Fibroblast of the conjunctiva (primary cell): ENCODE data around the gene TNIP1.
A peak's percentile ranks its signal among the peaks of the same experiment; 100 is the strongest.

Experiments used
- DNase-seq: peaks from one replicate; pipeline ENCODE4 v3.0.0-alpha.2; 2010; ENCODE audit warnings: low read depth

The TNIP1 gene

DNA sequence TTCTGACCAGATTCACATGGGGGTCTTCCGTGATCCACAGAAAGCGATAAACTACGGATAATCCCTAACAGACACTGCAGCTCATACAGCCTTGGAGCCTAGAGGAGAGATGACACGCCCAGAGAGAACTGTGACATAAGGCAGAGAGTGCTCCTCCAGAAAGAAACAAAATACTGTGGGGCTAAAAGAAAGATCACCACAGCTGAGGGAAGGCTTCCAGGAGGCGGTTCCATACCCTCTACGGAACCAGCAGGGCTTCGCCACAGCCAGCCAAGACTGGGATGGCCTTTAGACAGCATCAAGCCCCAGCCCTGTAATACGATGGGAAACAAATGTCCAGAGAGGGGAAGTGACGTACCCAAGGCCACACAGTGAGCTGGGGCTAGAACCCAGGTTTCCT, 41.2 kb downstream of the TNIP1 start:
- DNase-seq: no peak

DNA sequence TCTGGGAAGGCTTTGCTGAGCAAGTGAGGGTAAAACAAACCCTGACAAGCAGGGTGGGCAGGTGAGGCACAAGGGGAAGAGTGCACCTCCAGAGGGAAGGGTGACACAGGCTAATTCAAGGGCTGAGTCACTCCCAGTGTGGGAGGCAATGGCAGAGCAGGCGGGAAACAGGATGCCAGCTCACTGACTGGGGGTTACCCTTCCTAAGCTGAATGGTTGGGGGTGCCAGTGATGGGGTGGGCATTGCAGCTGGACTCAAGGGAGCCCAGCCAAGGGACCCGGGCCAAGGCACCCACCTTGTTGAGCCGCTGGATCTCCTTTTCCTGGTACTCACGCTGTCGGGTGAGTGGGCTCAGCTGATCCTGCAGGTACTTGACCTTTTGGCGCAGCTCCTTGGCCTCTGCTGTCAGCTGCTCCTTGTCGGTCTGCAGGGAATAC, 42.0 kb downstream of the TNIP1 start:
- no peak for DNase-seq

DNA sequence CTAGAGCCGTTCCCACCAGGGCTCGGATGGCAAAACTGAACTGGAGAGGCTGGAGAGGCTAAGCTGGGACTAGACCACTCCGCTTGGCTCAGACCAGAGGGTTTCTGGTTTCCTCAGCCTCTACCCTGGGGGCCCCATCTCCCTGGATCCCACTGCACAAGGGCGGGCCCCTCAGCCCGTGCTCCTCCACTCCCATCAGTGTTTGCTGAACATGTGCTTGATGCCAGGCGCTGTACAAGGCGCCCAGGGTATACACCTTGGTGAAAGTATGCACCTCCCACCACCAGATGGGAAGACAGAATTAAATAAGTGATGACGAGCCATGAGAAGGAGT, 42.5 kb downstream of the TNIP1 start:
- DNase-seq: no peak

DNA sequence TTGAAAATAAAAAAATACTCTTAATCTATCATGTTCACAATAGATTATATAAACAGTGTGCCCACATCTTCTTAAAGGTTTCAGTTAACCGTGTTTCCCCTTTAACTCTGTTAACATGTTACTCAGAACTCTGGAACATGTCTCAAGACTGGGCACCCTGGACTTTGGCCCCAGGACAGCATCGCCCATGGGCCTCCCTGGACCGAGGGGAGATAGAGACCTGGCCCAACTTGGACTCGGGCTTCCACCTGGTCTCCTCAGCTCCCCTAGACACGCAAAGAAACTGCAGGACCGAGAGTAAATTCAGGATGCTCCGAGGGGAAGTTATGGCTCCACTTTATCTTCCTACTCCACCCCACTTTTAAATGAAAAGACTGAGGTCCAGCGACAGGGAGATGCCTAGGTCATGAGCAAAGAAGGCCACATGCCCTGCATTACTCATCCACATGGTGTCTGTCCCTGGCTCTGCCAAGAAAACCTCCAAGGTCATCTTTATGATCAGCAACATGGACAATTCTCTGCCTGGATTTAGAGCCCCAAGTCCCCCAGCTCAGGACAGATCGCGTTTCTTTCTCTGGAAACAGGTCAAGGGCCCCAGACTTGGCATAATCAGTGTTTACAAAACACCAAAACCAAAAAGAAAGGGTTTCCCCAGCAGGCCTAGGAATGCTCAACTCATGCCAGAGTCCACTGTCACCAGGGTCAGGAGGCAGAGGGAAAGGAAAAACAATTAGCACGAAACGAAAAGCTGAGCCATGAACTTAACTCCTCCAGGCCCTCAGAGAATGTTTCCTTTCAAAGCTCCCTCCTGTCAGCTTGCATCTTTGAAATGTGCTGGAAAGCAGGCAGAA, 43.0 kb downstream of the TNIP1 start:
- peak; percentile 27 for DNase-seq

DNA sequence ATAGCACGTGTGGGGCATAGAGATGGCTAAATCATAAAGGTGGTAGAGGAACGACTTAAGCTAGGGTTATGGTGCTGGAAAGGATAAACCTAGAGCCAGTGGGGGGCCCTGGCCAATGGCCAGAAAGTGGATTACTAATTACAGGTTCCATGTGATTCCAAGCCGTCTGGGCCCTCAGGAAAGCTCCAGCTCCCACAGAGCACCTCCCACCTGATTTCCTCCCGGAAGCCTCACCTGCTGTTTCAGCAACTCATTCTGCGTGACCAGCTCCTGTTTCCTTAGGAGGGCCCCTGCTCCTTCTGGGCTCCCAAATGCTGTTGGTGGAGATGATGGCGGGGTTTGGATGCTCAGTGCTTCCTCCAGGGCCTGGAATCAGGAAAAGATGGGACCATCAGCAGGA, 44.3 kb downstream of the TNIP1 start:
- DNase-seq: no peak

DNA sequence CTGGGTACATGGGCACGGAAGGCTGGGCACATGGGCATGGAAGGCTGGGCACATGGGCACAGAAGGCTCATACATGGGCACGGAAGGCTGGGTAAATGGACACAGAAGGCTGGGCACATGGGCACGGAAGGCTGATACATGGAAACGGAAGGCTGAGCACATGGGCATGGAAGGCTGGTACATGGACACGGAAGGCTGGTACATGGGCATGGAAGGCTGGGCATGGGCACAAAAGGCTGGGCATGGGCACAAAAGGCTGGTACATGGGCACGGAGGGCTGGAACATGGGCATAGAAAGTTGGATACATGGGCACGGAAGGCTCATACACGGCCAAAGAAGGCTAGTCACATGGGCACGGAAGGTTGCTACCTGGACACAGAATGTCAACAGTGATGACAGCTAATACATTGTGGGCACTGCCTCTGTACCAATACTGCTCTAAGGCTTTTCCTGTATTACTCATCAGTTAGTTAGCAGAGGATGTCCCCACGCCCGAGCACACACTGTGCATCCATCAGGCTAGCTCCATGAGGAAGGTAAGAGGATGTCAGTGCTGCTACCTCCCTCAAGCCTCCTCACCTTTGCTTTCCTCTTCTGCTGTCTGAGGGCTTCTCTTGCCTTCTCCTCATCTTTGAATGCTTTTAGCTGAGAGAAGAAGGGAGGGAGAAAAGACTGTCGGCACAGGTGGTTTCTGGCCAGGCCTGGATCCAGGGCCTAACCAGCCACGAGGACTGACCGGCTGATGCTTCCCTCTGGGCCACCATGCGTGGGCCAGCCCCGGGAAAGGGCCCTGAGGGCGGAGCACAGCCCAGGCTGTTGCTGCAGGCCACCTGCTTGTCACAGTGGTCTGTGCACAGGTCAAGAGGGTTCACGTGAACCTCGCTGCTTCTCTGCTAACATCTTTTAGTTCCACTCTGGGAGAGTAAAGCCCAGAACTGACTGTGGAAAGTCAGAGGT, 46.1 kb downstream of the TNIP1 start:
- no peak for DNase-seq

DNA sequence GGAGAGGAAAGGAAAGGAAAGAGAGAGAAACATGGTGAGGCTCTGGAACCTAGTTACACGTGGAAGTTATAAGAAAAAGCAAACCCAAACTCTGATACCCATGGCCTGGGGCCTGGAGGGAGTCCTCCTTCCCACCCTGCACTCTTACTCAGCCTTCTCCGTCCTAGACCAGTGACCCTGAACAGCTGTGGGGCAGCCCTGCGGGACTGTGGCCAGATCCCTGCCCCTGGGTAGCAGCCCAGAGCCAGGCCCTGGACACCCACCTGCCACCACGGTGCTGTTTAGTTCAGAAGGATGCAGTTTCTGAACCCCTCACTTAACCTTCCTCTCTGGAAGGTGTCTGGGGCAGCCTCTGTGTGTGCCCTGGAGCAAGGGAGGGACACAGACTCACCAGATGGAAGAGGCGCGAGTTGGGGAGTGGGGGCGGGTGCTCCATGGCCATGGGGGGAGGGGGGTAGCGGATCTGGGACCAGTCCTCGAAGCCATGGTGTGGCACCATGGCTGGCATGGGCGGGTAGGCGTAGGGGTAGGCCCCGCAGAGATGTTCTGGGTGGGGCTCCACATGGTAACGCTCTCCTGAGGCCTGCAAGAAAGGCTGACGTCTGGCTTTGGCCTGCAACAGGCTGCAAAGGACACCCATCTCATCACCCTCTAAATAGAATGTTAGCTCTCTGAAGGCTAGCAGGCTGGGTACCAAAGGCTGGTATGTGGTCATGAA, 47.5 kb downstream of the TNIP1 start:
- no peak for DNase-seq

DNA sequence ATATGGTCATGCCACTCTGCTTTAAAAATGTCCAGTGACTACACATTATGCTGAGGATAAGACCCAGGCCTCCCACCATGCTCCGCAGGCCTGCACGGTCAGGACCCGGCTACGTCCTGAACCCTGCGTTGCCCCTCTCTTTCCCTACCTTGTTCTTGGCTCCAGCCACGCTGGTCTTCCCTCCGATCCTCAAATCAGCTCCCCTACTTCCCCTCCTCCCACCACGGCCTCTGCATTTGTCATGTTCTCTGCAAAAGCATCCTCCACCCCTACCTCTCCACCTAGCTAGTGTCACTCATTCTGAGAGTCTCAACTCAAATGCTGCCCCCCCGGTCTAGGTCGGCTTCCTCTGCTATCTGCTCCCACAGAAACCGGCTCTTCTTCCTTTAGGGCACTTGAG, 49.3 kb downstream of the TNIP1 start:
- no peak for DNase-seq

DNA sequence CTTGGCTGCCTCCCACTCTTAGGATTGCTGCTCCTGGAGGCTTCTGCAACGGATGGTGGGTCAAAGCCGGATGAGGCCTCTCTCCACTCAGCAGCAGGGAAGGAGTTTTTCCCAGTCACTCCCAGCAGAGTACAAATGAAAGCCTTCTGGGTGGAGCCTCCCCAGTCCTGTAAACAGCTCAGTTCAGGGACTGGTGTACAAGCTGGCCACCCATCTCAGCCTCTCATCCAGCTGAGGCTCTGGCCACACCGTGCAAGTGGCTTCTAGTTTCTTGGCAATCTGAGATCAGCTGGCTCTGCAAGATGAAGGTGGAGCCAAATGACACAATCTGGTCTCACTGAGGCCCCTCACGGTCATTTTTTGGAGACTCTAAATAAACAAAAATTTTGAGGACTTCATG, 50.5 kb downstream of the TNIP1 start:
- DNase-seq: no peak

DNA sequence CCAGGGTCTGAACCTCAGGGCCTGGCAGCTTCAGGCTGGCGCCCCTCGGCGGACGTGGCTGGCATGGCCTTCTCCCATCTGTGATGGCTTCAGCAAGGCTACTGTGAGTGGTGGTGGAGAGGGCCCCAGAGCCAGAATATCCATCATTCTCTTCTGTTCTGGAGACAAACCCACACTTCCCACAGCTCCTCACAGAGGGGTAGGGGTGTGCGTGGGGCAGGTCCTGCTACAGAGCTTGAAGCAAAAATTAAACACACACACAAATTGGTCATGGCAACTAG, 50.8 kb downstream of the TNIP1 start:
- DNase-seq: no peak

DNA sequence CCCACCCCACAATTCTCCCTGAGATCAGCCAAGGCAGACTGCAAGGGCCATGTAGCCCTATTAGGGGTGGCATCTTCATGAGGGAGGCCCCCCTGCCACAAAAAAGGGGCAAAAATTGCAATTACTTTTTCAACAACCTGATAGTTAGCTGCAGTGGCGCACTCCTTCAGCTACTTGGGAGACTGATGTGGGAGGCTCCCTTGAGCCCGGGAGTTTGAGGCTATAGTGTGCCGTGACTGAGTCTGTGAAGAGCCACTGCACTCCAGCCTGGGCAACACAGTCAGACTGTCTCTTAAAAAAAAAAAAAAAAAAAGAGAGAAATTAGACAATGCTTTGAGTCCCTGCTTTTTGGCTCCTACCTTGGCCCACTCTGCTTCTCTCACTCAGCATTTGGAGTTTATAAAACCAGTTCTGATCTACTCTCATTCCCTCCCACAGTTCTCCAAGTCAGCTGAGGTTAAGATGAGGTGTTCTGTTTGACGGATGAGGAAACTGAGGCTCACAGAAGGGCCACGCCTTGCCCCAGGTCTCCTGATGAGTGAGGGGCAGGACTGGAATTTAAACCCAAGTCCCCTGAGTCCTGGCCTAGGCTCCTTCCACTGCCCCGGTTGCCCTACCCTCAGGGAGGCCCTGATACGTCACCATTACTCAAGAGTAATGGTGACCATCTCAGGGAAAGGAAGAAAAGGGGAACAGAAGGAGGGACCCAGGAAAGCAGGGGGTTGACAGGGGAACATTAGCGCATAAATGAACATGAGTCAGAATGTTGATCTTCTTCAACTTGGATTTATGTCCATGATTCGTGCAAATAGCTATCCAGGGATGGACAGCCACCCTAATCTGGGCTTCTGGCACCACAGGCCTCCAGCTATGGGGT, 51.4 kb downstream of the TNIP1 start:
- DNase-seq: no peak

DNA sequence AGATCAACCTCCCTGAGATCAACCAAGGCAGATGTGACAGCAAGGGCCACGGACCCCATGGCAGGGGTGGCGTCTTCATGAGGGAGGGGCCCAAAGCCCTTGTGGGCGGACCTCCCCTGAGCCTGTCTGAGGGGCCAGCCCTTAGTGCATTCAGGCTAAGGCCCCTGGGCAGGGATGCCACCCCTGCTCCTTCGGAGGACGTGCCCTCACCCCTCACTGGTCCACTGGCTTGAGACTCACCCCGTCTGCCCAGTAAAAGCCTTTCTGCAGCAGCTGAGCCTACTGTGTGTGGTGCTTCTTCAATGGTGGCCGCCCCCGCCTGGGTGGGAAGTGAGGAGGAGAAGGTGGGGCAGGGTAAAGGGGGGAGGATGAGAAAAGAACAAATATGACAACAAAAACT, 52.1 kb downstream of the TNIP1 start:
- no peak for DNase-seq

DNA sequence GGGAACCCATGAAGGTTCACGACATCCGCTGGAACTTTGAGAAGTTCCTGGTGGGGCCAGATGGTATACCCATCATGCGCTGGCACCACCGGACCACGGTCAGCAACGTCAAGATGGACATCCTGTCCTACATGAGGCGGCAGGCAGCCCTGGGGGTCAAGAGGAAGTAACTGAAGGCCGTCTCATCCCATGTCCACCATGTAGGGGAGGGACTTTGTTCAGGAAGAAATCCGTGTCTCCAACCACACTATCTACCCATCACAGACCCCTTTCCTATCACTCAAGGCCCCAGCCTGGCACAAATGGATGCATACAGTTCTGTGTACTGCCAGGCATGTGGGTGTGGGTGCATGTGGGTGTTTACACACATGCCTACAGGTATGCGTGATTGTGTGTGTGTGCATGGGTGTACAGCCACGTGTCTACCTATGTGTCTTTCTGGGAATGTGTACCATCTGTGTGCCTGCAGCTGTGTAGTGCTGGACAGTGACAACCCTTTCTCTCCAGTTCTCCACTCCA, 52.8 kb downstream of the TNIP1 start:
- DNase-seq: no peak

DNA sequence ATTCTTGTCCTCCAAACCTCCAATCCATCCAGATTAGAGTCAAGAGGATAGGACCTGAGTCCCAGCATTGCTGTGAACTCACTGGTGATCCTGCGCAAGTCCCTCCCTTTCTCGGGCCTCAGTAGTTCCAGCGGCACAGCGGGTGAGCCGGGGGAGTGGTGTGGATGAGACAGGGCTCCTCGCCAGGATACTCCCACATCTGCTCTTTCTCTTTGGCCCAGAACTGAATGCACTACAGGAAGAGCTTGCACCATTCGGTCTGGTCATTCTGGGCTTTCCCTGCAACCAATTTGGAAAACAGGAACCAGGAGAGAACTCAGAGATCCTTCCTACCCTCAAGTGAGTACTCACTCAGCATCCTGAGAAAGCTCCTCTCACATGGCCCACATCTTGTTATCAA, 54.2 kb downstream of the TNIP1 start:
- no peak for DNase-seq

DNA sequence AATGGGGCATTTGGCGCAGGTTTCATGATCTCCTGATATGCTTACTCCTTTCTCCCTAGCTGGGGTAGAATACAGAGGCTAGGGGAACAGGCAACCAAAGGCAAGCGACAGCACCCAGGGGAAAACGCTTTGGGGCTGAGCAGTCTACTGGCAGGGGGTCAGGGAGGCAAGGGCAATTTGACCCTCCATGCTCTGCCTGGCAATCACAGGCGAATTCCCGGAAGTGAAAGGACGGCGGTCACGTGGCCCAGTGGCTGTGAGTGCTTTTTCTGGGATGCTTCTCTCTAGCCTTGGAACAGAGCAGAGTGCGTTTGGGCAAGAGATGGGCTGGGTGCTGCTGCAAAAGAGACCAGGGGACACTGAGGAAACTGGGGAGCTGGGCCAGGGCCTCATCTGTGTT, 54.7 kb downstream of the TNIP1 start:
- DNase-seq: no peak

DNA sequence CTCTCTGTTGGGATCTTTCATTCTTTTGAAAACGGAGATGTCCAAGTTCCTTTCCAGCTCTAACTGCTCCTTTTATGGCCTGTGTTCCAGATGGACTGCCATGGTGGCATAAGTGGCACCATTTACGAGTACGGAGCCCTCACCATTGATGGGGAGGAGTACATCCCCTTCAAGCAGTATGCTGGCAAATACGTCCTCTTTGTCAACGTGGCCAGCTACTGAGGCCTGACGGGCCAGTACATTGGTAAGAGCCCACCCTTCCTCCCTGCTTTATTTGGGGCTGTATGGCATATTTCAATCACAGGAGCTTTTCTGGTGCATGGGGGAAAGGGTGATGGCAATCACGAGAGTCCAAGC, 55.6 kb downstream of the TNIP1 start:
- DNase-seq: no peak

DNA sequence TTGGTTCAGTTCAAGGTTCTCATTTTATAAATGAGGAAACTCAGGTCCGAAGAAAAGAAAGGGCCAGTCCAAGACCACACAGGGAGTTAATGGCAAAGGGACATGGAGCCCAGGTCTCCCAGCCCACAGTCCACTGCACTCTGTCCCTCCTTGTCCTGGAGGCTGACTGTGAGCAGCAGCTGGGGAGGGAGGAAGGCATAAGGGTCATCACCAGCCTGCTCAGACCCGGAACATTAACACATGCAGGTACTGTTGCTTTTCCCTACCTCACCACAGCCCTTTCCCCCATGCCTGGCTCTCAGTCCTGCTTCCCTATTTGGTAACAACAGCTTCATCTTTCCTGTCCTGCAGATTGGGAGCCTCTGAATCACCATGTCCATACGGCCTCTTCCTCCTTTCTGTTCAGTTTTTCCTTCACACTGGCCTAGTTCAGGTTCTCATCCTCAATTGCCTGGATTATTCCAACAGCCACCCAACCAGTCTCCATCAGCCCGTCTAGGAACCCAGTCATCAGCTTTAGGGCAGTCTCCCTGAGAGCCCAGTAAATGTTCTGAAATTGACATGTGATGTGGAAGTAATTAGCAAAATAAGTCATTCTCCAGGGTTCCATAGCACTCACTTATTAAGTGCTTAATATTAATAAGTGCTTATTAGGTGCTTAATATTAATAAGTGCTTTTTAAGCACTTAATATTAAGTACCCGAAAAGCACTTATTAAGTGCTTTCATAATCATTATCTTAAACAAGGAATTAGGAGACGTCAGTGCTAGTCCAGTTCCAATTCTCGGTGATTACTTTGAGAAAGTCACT, 56.2 kb downstream of the TNIP1 start:
- no peak for DNase-seq

DNA sequence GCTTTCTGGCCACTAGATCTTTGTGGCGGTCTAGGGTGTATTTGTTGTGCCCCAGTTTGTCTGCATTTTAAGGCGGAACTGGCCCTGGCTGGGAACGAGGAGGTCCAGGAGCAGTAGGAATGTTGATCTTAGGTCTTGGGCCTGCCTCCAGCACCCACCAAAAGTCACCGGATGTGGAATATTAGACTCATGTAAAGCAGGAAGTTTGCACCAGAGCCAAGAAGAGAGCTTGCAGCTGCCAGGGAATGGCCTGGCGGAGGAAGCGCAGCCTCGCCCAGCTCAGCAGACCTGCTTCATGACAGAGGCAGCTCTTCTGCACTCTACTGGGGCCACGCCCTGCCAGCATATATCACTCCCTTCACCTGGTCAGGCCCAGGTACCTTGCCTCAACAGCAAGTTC, 57.2 kb downstream of the TNIP1 start:
- DNase-seq: no peak

DNA sequence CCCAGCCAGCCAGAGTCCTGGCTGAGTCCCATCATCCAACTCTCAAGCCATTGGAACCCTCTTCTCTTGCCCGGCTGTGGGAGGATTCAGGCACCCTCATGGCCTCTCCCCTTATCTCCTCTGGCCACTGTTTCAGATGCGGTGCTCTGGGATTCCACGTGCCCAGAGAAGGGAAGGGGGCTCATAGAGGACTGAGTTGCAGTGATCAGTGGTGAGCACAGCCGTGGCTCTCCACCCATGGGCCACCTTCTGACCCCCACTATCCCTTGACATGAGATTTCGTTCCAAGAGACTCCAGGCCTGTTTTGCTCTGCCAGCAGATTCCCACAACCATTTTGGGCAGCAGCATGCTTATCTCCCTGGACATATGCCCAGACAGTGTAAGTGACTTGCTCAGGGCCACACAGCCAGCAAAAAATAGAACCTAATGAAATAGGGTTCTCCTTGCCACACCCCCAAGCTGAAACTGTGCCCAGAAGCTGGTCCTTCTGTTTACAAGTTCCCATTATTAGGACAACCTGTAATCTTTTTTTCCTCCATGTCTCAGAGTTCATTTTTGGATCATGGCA, 57.7 kb downstream of the TNIP1 start:
- no peak for DNase-seq

DNA sequence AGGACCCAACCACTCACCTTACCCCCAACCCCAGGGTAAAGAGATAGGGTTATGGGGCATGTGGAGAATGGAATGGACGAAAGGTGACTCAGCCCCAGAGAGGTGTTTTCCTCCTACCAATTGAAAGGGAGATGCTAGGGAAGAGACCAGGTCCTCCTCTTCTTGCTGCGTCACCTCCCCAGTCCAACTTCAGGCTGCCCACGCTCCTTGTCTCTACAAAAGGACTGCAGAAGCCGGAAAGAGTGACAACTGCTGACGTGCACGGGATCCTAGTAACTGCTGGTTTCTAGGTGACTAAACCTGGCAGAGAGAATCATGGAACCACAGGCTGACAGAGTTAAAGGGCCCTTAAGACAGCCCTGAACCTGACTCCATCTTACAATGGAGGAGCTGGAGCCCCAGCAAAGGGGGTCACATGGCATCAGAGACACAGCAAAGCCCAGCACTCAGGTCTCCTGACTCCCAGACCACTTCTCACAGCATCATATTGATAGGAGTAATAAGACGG, 58.3 kb downstream of the TNIP1 start:
- no peak for DNase-seq
